ENCODE measurements around the gene BCAT1.
"Not testable (repeated sequence)": the region's sequence is repeated elsewhere in the genome, so short reads cannot be mapped to it uniquely, and the experiment has no call there.

The BCAT1 gene

GRCh38 chr12:24881227-24881626 is 67.7 kb downstream of the BCAT1 start:
- TF ChIP-seq CTCF (IDR thresholded peaks at IDR 0.05): no peak
- H3K4me3 Mint-ChIP-seq: no peak overlapping the region

GRCh38 chr12:24880732-24881131 is 68.2 kb downstream of the BCAT1 start:
- H3K9me3 Mint-ChIP-seq: no peaks in the 10 kb centered on the region
- no peaks in the 10 kb centered on the region for H3K27me3 Mint-ChIP-seq (ENCODE audit: low read depth, poor library complexity)
- no peak for TF ChIP-seq CTCF (IDR thresholded peaks at IDR 0.05)
- H3K36me3 Mint-ChIP-seq (ENCODE audit: low read depth): peaks cover 73% of the 10 kb centered on the region
- DNase-seq: no peak
- no peak overlapping the region for H3K27ac Mint-ChIP-seq
- H3K4me1 Mint-ChIP-seq: peaks cover 16% of the 10 kb centered on the region
- no peak overlapping the region for H3K4me3 Mint-ChIP-seq

More at GRCh38 chr12:24881227-24881626, 67.7 kb downstream of the BCAT1 start:
- Mint-ChIP-seq H3K36me3 (ENCODE audit: low read depth) (peaks cover 68% of the 10 kb centered on the region), H3K27ac (peak overlapping the region; percentile 79), H3K27me3 (ENCODE audit: low read depth, poor library complexity) (no peaks in the 10 kb centered on the region), H3K9me3 (no peaks in the 10 kb centered on the region), H3K4me1 (peaks cover 16% of the 10 kb centered on the region)
- DNase-seq: no peak

- no peaks in the 10 kb centered on the region for H3K27me3 Mint-ChIP-seq (ENCODE audit: low read depth, poor library complexity)
- no peak for DNase-seq
- H3K4me3 Mint-ChIP-seq: no peak overlapping the region
- peaks cover 79% of the 10 kb centered on the region for H3K36me3 Mint-ChIP-seq (ENCODE audit: low read depth)
- H3K27ac Mint-ChIP-seq: peak overlapping the region; percentile 75
- H3K4me1 Mint-ChIP-seq: peaks cover 16% of the 10 kb centered on the region
- H3K9me3 Mint-ChIP-seq: no peaks in the 10 kb centered on the region
- TF ChIP-seq CTCF (IDR thresholded peaks at IDR 0.05): no peak
Measured at GRCh38 chr12:24879644-24880043, 69.3 kb downstream of the BCAT1 start.

- no peak for TF ChIP-seq CTCF (IDR thresholded peaks at IDR 0.05)
Measured at GRCh38 chr12:24875014-24875413, 73.9 kb downstream of the BCAT1 start.

GRCh38 chr12:24872211-24872610 is 76.7 kb downstream of the BCAT1 start:
- H3K27ac Mint-ChIP-seq: no peak overlapping the region
- no peak for TF ChIP-seq CTCF (IDR thresholded peaks at IDR 0.05)
- no peaks in the 10 kb centered on the region for H3K27me3 Mint-ChIP-seq (ENCODE audit: low read depth, poor library complexity)
- no peaks in the 10 kb centered on the region for H3K4me1 Mint-ChIP-seq
- no peak for DNase-seq
- no peak overlapping the region for H3K4me3 Mint-ChIP-seq
- peaks cover 11% of the 10 kb centered on the region for H3K9me3 Mint-ChIP-seq
- peaks cover 81% of the 10 kb centered on the region for H3K36me3 Mint-ChIP-seq (ENCODE audit: low read depth)

More at GRCh38 chr12:24875014-24875413, 73.9 kb downstream of the BCAT1 start:
- Mint-ChIP-seq H3K4me1 (no peaks in the 10 kb centered on the region), H3K4me3 (no peak overlapping the region), H3K27ac (no peak overlapping the region), H3K27me3 (ENCODE audit: low read depth, poor library complexity) (no peaks in the 10 kb centered on the region), H3K36me3 (ENCODE audit: low read depth) (peaks cover 79% of the 10 kb centered on the region), H3K9me3 (no peaks in the 10 kb centered on the region)
- no peak for DNase-seq

GRCh38 chr12:24866139-24866538 is 82.8 kb downstream of the BCAT1 start:
- peaks cover 88% of the 10 kb centered on the region for H3K36me3 Mint-ChIP-seq (ENCODE audit: low read depth)
- DNase-seq; H3K27ac Mint-ChIP-seq; H3K4me1 Mint-ChIP-seq; H3K27me3 Mint-ChIP-seq (ENCODE audit: low read depth, poor library complexity); H3K4me3 Mint-ChIP-seq: not testable (repeated sequence)
- H3K9me3 Mint-ChIP-seq: peaks cover 31% of the 10 kb centered on the region
